GM12874 (cell line): Measurements from ENCODE around the gene ANKRD29.

ENCODE experiments used
- CTCF ChIP-seq: IDR thresholded peaks from 2 replicates; pipeline ENCODE4 v1.5.1; 2011; ENCODE audit warnings: low read depth, mild to moderate bottlenecking, control low read depth, low read length, moderate library complexity; ENCODE audit not compliant: insufficient read depth

The ANKRD29 gene

GRCh38 chr18:23682472-23682871 is 19.8 kb upstream of the ANKRD29 start:
- TF ChIP-seq CTCF, result no peak

GRCh38 chr18:23682045-23682444 is 19.3 kb upstream of the ANKRD29 start:
- TF ChIP-seq CTCF, result no peak

GRCh38 chr18:23675896-23676295 is 13.2 kb upstream of the ANKRD29 start:
- TF ChIP-seq CTCF, result no peak

- no peak for TF ChIP-seq CTCF
These were observed 12.5 kb upstream of the ANKRD29 start for GRCh38 chr18:23675236-23675635.

- TF ChIP-seq CTCF, result no peak
These were observed 11.0 kb upstream of the ANKRD29 start for GRCh38 chr18:23673725-23674124.

- no peak for TF ChIP-seq CTCF
These were observed 8.9 kb upstream of the ANKRD29 start for GRCh38 chr18:23671564-23671963.

- TF ChIP-seq CTCF, result no peak
These were observed 7.2 kb upstream of the ANKRD29 start for GRCh38 chr18:23669804-23670405.

- TF ChIP-seq CTCF, result no peak
These were observed 6.6 kb upstream of the ANKRD29 start for GRCh38 chr18:23669202-23669766.
